Measurements from ENCODE around the gene ROBO1.

Gene ROBO1

GRCh38 chr3:79354179-79354688 is 413.6 kb downstream of the ROBO1 start:
- Histone ChIP-seq H3F3A (ENCODE audit: insufficient read depth) (no peaks in the 10 kb centered on the region), H3K9ac (ENCODE audit: low read length) (no peak overlapping the region), H3K27ac (ENCODE audit: low read depth, low read length) (no peak overlapping the region), H2AFZ (ENCODE audit: low read depth, low read length, severe bottlenecking) (no peak overlapping the region), H3K4me2 (ENCODE audit: low read depth, low read length, poor library complexity, severe bottlenecking) (no peak overlapping the region), H3K9me2 (replicated peaks; ENCODE audit: insufficient read depth, low read length) (no peaks in the 10 kb centered on the region), H3K79me2 (ENCODE audit: insufficient read depth, low read length) (no peaks in the 10 kb centered on the region), H3K36me3 (ENCODE audit: low read length) (no peaks in the 10 kb centered on the region), H3K9me3 (ENCODE audit: insufficient read depth, low read length) (no peaks in the 10 kb centered on the region), H3K4me3 (ENCODE audit: insufficient read depth, low read length, poor library complexity, severe bottlenecking) (no peak overlapping the region), H3K27me3 (ENCODE audit: low read length) (no peaks in the 10 kb centered on the region), H4K20me1 (ENCODE audit: low read depth, low read length) (no peaks in the 10 kb centered on the region)
- TF ChIP-seq EZH2phosphoT487 (conservative IDR thresholded peaks at IDR 0.05; ENCODE audit: low read length), result no peak
- TF ChIP-seq CTCF (IDR thresholded peaks at IDR 0.05; ENCODE audit: insufficient read depth, low read length, poor library complexity, severe bottlenecking), result no peak

- Histone ChIP-seq H2AFZ (ENCODE audit: low read depth, low read length, severe bottlenecking) (no peak overlapping the region), H3F3A (ENCODE audit: insufficient read depth) (no peaks in the 10 kb centered on the region), H4K20me1 (ENCODE audit: low read depth, low read length) (no peaks in the 10 kb centered on the region), H3K36me3 (ENCODE audit: low read length) (no peaks in the 10 kb centered on the region), H3K9ac (ENCODE audit: low read length) (no peak overlapping the region), H3K79me2 (ENCODE audit: insufficient read depth, low read length) (no peaks in the 10 kb centered on the region), H3K27me3 (ENCODE audit: low read length) (no peaks in the 10 kb centered on the region), H3K27ac (ENCODE audit: low read depth, low read length) (no peak overlapping the region), H3K4me3 (ENCODE audit: insufficient read depth, low read length, poor library complexity, severe bottlenecking) (no peak overlapping the region), H3K9me3 (ENCODE audit: insufficient read depth, low read length) (no peaks in the 10 kb centered on the region), H3K4me2 (ENCODE audit: low read depth, low read length, poor library complexity, severe bottlenecking) (no peak overlapping the region), H3K9me2 (replicated peaks; ENCODE audit: insufficient read depth, low read length) (no peaks in the 10 kb centered on the region)
- TF ChIP-seq CTCF (IDR thresholded peaks at IDR 0.05; ENCODE audit: insufficient read depth, low read length, poor library complexity, severe bottlenecking) (no peak), EZH2phosphoT487 (conservative IDR thresholded peaks at IDR 0.05; ENCODE audit: low read length) (no peak)
Measured at GRCh38 chr3:79351699-79352098, 416.1 kb downstream of the ROBO1 start.

DNA sequence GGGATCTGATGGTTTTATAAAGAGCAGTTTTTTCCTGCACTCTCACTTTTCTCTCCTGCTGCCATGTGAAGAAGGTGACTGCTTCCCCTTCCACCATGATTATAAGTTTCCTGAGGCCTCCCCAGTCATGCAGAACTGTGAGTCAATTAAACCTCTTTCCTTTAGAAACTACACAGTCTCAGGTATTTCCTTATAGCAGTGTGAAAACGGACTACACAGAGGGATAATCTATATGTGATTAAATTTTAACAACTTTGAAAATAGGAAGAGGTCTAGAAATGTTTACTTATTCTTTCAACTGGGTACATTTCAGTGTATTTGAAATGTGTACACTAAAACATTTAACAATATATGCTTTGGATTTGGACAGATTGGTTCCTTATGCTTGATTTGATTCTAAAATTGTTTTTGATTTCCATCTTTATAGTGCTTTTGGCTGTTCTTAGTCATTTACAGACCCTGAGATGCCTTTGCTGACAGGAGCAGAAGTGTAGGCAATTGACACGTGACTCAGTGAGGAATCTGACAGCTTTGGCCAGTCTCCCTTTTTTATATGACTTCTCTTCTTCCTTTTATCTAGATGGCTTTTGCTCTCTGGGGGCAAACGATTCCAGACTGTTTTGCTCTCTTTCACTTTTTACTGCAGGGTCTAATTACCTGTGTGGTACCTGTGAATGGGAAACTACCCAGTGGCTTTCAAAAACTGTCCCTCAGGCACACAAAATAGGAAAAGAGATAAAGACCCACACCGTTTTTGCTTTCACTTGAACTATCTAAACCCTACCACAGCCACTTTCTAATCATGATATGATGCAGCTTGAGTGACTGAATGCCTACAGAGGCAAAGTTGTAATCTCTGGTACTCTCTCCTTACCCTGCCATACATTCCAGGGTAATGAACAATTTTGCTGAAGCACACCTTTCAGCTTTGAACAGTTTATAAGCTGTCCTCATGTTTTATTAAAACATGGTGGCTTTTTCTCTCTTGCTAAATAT is 422.6 kb downstream of the ROBO1 start:
- no peak overlapping the region for H3K27ac ChIP-seq (ENCODE audit: low read depth, low read length)
- H3K9ac ChIP-seq (ENCODE audit: low read length), result no peak overlapping the region
- H3K27me3 ChIP-seq (ENCODE audit: low read length), result no peaks in the 10 kb centered on the region
- H3K36me3 ChIP-seq (ENCODE audit: low read length), result no peaks in the 10 kb centered on the region
- H3K9me3 ChIP-seq (ENCODE audit: insufficient read depth, low read length), result no peaks in the 10 kb centered on the region
- no peak for TF ChIP-seq CTCF (IDR thresholded peaks at IDR 0.05; ENCODE audit: insufficient read depth, low read length, poor library complexity, severe bottlenecking)
- TF ChIP-seq EZH2phosphoT487 (conservative IDR thresholded peaks at IDR 0.05; ENCODE audit: low read length), result no peak
- H3F3A ChIP-seq (ENCODE audit: insufficient read depth), result no peaks in the 10 kb centered on the region
- H4K20me1 ChIP-seq (ENCODE audit: low read depth, low read length), result no peaks in the 10 kb centered on the region
- no peak overlapping the region for H3K4me2 ChIP-seq (ENCODE audit: low read depth, low read length, poor library complexity, severe bottlenecking)
- no peaks in the 10 kb centered on the region for H3K9me2 ChIP-seq (replicated peaks; ENCODE audit: insufficient read depth, low read length)
- H3K79me2 ChIP-seq (ENCODE audit: insufficient read depth, low read length), result no peaks in the 10 kb centered on the region
- no peak overlapping the region for H3K4me3 ChIP-seq (ENCODE audit: insufficient read depth, low read length, poor library complexity, severe bottlenecking)
- H2AFZ ChIP-seq (ENCODE audit: low read depth, low read length, severe bottlenecking), result no peak overlapping the region
